ENCODE data around the gene CCDC127.
"Not testable (repeated sequence)": the region's sequence is repeated elsewhere in the genome, so short reads cannot be mapped to it uniquely, and the experiment has no call there.

CCDC127 gene

DNA sequence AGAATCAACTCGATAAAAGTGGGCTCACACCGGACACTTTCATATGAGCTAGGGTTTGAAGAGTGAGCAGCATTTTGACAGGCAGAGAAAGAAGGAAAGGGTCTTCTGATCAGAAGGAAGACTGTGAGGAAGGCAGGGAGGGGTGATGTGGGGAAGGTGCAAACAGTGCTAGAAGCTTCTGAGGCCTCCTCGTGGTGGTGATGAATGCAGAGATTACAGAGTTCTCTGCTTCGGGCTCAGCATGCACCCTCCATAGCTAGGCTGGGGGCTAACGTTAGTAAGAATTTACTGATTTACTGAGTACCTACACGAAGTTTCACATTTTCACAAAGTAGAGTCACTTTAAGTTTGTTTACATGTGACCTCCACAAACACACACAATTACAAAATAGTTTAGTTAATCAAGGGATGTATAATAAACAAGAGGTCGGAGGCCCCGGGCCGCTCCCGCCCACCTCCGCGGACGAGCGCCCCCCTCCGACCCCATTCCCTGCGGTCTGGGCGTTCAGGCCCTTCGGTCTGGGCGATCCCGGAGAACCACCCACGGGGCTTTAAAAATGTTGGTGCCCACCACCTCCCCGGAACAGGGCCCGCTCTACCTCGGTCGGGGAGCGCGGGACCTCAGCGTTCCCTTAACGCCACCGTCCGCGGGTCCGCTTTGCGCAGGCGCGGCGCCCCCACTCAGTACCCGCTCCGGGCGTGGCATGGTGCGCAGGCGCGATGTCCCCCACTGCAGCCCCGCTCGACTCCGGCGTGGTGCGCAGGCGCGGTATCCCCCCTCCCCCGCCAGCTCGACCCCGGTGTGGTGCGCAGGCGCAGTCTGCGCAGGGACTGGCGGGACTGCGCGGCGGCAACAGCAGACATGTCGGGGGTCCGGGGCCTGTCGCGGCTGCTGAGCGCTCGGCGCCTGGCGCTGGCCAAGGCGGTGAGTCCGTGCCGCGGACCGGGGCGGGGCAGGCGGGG is at the start of gene CCDC127, which contains the start of gene SDHA:
Gene CCDC127, minus strand, starts transcription at position 660 of the 963 bp plus-strand sequence. CDS start 1,304 bp downstream, outside the sequence.
Gene SDHA, plus strand, starts transcription at position 827 of the 963 bp plus-strand sequence. Its CDS starts 36 bp downstream, at position 863.
- DNase-seq (ENCODE audit: low read depth), result peak; percentile 69

- DNase-seq (ENCODE audit: low read depth), result no peak
Measured at GRCh38 chr5:267716-268115, 49.8 kb upstream of the CCDC127 start.

DNA sequence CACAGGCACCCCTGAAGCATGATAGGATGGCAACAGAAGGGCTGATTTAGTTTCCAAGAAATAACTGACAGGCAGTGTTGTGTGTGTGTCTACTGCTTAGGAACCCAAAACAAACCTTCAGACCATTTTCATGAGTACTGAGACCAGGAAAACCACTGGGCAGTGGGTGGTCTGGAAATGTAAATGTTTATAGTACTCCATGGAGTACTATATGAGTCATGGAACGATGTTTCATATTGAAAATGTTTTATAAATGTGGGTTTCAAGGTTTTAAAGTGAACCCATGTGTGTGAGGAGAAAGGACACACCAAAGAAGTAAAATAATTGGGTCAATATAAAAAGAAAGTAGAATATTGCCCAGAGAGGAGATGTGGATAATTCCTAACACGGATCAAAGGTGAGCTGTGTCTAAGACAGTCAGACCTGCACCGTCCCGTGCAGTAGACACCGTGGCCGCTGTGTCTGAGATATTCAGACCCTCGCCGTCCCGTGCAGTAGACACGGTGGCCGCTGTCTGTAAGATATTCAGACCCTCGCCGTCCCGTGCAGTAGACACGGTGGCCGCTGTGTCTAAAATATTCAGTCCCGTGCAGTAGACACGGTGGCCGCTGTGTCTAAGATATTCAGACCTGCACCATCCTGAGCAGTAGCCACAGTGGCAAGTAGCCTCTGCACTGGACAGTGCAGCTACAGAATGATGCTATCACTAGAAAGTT is 48.5 kb upstream of the CCDC127 start:
- DNase-seq (ENCODE audit: low read depth), result peak; percentile 19

DNA sequence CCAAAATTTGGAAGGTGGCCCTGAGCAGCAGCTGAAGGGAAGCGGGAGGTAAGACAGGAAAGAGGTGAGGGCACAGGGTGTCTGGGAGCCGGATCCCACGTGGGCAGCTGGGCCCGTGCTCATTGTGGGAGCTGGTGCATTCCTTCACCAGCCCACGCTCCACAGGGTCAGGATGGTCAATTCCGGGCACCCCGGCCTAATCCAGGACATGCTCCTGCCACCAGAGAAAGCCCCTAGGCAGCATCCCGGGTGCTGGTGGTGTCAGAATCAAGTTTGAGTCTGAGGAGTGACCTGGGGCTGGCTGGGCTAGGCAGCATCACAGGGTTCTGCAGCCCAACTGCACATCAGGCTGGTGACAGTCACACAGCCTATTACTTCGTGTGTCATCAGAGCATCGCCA is 46.4 kb upstream of the CCDC127 start:
- no peak for DNase-seq (ENCODE audit: low read depth)

GRCh38 chr5:263275-263974 is 45.5 kb upstream of the CCDC127 start:
- DNase-seq (ENCODE audit: low read depth), result peak; percentile 90

- DNase-seq (ENCODE audit: low read depth), result no peak
Measured at GRCh38 chr5:257148-257547, 39.2 kb upstream of the CCDC127 start.

DNA sequence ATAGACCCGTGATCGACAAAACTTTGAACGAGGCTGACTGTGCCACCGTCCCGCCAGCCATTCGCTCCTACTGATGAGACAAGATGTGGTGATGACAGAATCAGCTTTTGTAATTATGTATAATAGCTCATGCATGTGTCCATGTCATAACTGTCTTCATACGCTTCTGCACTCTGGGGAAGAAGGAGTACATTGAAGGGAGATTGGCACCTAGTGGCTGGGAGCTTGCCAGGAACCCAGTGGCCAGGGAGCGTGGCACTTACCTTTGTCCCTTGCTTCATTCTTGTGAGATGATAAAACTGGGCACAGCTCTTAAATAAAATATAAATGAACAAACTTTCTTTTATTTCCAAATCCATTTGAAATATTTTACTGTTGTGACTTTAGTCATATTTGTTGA is 38.4 kb upstream of the CCDC127 start:
- DNase-seq (ENCODE audit: low read depth), result not testable (repeated sequence)

GRCh38 chr5:255116-255515 is 37.2 kb upstream of the CCDC127 start:
- DNase-seq (ENCODE audit: low read depth), result not testable (repeated sequence)

DNA sequence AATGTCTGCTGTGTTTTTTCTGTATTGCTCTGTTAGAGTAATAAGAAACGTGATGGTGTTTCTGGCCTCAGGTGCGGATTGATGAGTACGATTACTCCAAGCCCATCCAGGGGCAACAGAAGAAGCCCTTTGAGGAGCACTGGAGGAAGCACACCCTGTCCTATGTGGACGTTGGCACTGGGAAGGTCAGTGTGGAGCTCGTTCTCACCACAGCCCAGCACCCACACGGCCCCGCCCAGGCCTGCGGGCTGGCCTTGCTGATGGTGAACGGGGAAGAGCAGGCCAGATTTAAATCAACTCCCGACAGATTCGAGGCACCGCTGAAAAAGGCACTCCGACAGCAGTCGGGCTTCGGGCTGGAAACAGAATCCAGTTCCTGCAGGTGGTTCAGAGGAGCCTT is 36.4 kb upstream of the CCDC127 start:
- DNase-seq (ENCODE audit: low read depth), result not testable (repeated sequence)

DNA sequence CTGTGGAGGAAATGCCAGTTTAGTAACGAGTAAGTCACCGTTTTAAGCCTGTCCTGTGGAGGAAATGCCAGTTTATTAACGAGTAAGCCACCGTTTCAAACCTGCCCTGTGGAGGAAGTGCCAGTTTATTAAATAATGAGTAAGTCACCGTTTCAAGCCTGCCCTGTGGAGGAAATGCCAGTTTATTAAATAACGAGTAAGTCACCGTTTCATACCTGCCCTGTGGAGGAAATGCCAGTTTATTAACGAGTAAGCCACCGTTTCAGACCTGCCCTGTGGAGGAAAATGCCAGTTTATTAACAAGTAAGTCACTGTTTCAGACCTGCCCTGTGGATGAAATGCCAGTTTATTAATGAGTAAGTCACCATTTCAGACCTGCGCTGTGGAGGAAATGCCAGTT is 34.6 kb upstream of the CCDC127 start:
- no peak for DNase-seq (ENCODE audit: low read depth)

DNA sequence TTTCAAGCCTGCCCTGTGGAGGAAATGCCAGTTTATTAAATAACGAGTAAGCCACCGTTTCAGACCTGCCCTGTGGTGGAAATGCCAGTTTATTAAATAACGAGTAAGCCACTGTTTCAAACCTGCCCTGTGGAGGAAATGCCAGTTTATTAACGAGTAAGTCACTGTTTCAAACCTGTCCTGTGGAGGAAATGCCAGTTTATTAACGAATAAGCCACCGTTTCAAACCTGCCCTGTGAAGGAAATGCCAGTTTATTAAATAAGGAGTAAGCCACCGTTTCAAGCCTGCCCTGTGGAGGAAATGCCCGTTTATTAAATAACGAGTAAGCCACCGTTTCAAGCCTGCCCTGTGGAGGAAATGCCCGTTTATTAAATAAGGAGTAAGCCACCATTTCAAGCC is 34.0 kb upstream of the CCDC127 start:
- DNase-seq (ENCODE audit: low read depth), result not testable (repeated sequence)

DNA sequence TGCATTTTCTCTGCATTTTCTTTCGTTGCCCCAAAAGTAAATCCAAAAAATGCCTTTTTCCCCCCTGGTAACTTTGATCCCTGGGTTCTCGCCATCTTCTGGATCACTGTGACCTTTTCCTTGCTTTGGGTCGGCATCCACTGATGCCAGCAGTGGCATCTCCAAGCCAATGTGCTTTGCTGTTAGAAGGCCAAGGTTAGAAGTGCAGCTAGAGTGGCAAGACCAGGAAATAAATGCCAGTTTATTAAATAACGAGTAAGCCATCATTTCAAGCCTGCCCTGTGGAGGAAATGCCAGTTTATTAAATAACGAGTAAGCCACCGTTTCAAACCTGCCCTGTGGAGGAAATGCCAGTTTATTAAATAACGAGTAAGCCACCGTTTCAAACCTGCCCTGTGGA is 33.6 kb upstream of the CCDC127 start:
- not testable (repeated sequence) for DNase-seq (ENCODE audit: low read depth)

DNA sequence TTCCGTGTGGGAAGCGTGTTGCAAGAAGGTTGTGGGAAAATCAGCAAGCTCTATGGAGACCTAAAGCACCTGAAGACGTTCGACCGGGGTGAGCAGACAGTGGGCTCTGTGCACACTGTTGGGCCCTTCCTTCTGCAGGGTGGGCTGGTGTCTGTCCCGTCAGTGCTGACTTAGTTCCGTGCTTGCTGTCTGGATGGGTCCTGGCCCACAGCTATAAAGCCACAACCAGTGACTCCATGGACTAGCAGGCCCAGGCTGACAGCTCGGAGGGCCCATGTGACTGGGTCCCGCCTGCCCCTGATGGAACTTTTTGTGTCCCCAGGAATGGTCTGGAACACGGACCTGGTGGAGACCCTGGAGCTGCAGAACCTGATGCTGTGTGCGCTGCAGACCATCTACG is 33.1 kb upstream of the CCDC127 start:
- not testable (repeated sequence) for DNase-seq (ENCODE audit: low read depth)

- DNase-seq (ENCODE audit: low read depth), result not testable (repeated sequence)
Measured at GRCh38 chr5:250396-250795, 32.4 kb upstream of the CCDC127 start.

DNA sequence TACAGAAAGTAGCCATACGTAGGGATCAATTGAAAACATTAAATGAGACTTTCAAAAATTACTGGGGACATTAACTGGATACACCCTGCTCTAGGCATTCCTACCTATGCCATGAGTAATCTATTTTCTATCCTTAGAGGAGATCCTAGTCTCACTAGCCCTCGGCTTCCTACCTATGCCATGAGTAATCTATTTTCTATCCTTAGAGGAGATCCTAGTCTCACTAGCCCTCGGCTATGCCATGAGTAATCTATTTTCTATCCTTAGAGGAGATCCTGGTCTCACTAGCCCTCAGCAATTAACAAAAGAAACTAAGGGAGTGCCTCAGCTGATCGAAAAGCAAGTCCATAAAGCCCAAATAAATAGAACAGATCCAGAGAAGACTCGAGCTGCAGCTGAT is 27.8 kb upstream of the CCDC127 start:
- not testable (repeated sequence) for DNase-seq (ENCODE audit: low read depth)

DNA sequence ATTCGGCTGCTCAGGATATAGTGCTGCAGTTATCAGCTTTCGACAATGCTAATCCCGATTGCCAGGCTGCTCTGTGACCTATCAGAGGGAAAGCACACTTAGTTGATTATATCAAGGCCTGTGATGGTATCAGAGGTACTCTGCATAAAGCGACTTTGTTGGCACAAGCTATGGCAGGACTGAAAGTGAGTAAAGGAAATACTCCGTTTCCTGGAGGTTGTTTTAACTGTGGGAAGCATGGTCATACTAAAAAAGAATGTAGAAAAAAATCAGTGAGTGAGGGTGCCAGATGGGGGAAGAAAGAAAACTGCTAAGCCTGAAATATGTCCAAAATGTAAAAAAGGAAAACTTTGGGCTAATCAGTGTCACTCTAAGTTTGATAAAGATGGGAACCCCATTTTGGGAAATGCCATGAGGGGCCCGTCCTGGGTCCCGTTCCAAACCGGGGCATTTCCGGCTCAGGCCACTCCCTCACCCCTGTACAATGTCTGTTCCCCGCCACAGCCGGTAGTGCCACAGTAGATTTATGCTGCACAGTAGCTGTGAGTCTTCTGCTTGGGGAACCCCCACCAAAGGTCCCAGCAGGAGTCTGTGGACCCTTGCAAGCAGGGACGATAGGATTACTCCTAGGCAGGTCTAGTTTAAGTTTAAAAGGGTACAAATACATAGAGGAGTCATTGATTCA is 25.9 kb upstream of the CCDC127 start:
- not testable (repeated sequence) for DNase-seq (ENCODE audit: low read depth)

DNA sequence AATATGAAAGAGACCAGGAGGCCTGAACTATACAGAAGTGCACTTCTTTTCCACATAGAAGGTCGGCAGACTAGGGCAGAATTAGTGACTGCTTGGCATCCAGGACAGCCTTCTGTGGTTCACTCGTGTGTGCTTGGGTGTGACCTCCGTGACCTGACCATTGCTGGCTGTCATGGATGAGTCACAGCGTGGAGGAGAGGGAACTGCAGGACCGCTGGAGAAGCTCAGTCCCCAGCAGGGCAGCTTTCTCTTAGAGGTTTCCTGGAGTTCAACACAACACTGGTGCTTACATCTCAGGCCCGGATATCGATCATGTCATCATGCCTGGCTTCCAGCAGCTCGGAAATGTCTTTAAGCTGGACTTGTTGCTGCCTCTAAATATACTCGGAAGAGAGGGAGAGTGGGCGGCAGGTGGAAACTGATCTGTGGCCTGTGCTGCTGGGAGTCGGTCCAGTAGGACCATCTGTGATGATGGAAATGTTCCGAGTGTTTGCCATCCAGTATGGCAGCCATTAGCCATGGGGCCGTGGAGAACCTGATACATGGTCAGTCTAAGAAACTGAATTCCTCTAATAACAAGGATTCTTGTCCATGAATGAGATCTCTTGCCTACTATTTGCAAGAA is 23.2 kb upstream of the CCDC127 start:
- not testable (repeated sequence) for DNase-seq (ENCODE audit: low read depth)

GRCh38 chr5:240550-240949 is 22.6 kb upstream of the CCDC127 start:
- DNase-seq (ENCODE audit: low read depth), result not testable (repeated sequence)

- DNase-seq (ENCODE audit: low read depth), result not testable (repeated sequence)
Measured at GRCh38 chr5:237931-238330, 20.0 kb upstream of the CCDC127 start.

- not testable (repeated sequence) for DNase-seq (ENCODE audit: low read depth)
Measured at GRCh38 chr5:235527-235926, 17.6 kb upstream of the CCDC127 start.

- DNase-seq (ENCODE audit: low read depth), result no peak
Measured at GRCh38 chr5:234450-234849, 16.5 kb upstream of the CCDC127 start.
